ENCODE data around the gene NME7. TPM values are rescaled to one million over a fixed set of nuclear protein-coding genes. Genes with fewer than 3 reads are reported as not detected.
A peak's percentile ranks its signal among the peaks of the same experiment; 100 is the strongest.

The NME7 gene
- total RNA-seq, 2 experiments from 2014 or later, result 18.9 to 22.4 TPM

DNA sequence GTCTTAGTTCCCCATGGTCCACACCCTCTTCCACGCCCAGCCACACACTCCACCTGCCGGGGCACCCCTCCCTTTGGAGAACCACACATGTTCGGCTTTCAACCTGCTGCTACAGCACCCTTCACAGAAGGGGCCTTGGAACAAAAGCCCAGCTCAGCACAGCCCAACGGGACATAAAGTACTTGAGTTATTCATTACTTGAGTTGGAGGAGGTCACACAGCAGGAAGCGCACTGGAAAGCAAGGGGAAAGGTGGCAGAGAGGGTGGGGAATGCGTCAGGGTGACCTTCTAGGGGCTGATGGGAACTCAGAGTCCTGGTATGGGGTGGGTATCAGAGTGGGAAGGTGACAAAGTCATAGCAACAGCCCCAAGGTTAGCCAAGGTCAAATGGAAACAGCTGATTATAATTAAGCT, 264.1 kb downstream of the NME7 start:
- H3K27ac Mint-ChIP-seq, result no peak overlapping the region

DNA sequence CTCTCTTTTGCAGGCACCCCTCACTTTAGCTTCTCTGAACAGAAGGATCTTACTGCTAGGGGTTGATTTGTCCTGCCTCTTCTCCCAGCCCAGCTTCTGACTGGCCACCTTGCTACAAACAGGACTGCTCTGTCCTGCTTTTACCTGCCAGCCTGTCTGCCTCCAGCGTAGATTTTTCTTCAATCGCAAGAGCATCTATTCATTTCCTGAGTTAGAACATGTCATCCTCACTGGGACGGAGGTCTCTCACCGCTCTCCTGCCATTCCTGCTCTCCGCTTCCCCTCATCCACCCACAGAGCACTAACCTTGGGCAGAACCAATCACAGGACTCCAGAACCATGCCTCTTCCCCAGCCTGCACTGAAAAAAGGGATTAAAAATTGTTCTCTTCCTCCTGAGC, 264.6 kb downstream of the NME7 start:
- no peaks in the 10 kb centered on the region for H3K36me3 Mint-ChIP-seq
- H3K9me3 Mint-ChIP-seq, result peaks cover 1% of the 10 kb centered on the region
- no peak overlapping the region for H3K27ac Mint-ChIP-seq
- DNase-seq, result no peak
- peaks cover 9% of the 10 kb centered on the region for H3K27me3 Mint-ChIP-seq
- no peak overlapping the region for H3K4me3 Mint-ChIP-seq
- H3K4me1 Mint-ChIP-seq, result peaks cover 15% of the 10 kb centered on the region

More for the DNA sequence above, 264.1 kb downstream of the NME7 start:
- peaks cover 9% of the 10 kb centered on the region for H3K27me3 Mint-ChIP-seq
- no peak for DNase-seq
- H3K4me1 Mint-ChIP-seq, result peaks cover 20% of the 10 kb centered on the region
- no peak overlapping the region for H3K4me3 Mint-ChIP-seq
- H3K9me3 Mint-ChIP-seq, result peaks cover under 1% of the 10 kb centered on the region
- no peaks in the 10 kb centered on the region for H3K36me3 Mint-ChIP-seq

- H3K9me3 Mint-ChIP-seq, result peaks cover 1% of the 10 kb centered on the region
- no peak for DNase-seq
- no peak overlapping the region for H3K4me3 Mint-ChIP-seq
- peaks cover 5% of the 10 kb centered on the region for H3K27me3 Mint-ChIP-seq
- no peak overlapping the region for H3K27ac Mint-ChIP-seq
- no peaks in the 10 kb centered on the region for H3K36me3 Mint-ChIP-seq
- peaks cover 10% of the 10 kb centered on the region for H3K4me1 Mint-ChIP-seq
These were observed 265.0 kb downstream of the NME7 start for GRCh38 chr1:169102567-169102966.

GRCh38 chr1:169100651-169101088, 266.9 kb downstream of the NME7 start:
- no peak for DNase-seq
- no peak overlapping the region for H3K27ac Mint-ChIP-seq
- H3K4me1 Mint-ChIP-seq, result peaks cover 4% of the 10 kb centered on the region
- H3K9me3 Mint-ChIP-seq, result peaks cover 1% of the 10 kb centered on the region
- H3K4me3 Mint-ChIP-seq, result no peak overlapping the region
- no peaks in the 10 kb centered on the region for H3K36me3 Mint-ChIP-seq
- H3K27me3 Mint-ChIP-seq, result no peaks in the 10 kb centered on the region

DNA sequence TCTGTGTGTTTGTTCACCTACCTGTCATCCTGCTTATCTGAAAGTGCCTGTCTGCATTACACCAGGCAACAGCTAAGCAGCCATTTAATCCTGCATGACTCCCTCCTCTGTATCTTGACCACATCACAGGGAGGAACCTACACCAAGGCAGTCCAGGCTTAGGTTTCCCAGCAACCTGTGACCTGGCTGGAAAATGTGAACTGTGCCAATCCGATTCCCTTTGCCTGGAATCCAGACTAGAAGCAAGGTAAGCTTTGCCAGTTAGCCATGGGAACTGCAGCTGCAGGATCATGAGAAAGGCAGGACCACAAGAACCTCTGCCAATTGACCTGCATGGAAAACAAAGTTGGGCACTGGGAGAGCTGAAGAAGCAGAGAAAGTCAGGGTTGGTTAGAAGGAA, 267.4 kb downstream of the NME7 start:
- no peak for DNase-seq
- Mint-ChIP-seq H3K4me1 (peaks cover 4% of the 10 kb centered on the region), H3K36me3 (no peaks in the 10 kb centered on the region), H3K27me3 (no peaks in the 10 kb centered on the region), H3K9me3 (peaks cover 1% of the 10 kb centered on the region), H3K27ac (no peak overlapping the region), H3K4me3 (no peak overlapping the region)

GRCh38 chr1:169099561-169099960, 268.0 kb downstream of the NME7 start:
- Mint-ChIP-seq H3K4me3 (no peak overlapping the region), H3K36me3 (no peaks in the 10 kb centered on the region), H3K4me1 (no peaks in the 10 kb centered on the region), H3K9me3 (peaks cover 1% of the 10 kb centered on the region), H3K27me3 (no peaks in the 10 kb centered on the region), H3K27ac (no peak overlapping the region)
- DNase-seq, result no peak

DNA sequence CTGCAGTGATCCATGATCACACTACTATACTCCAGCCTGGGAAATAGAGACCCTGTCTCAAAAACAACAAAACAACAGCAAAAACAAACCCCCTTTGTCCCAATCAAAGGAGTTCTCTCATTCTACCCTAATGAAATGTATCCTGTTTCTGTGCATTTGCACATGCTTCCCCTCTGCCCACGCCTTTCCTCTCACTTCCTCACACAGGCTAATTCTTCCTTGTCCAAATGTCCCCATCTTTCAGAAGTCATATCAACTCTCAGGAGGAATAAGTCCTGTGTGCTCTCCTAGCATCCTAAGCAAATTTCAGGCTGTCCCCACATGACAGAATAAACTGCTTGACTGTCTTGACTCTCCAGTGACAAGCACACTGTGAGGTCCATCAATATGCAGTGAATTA, 269.2 kb downstream of the NME7 start:
- Mint-ChIP-seq H3K27ac (no peak overlapping the region), H3K36me3 (no peaks in the 10 kb centered on the region), H3K9me3 (peaks cover 1% of the 10 kb centered on the region), H3K4me1 (no peaks in the 10 kb centered on the region), H3K4me3 (no peak overlapping the region), H3K27me3 (peaks cover 4% of the 10 kb centered on the region)
- DNase-seq, result no peak

GRCh38 chr1:169094897-169095569, 272.6 kb downstream of the NME7 start:
- no peak overlapping the region for H3K4me3 Mint-ChIP-seq
- H3K36me3 Mint-ChIP-seq, result no peaks in the 10 kb centered on the region
- peaks cover 4% of the 10 kb centered on the region for H3K27me3 Mint-ChIP-seq
- H3K4me1 Mint-ChIP-seq, result peaks cover 3% of the 10 kb centered on the region
- no peak overlapping the region for H3K27ac Mint-ChIP-seq
- H3K9me3 Mint-ChIP-seq, result peaks cover 1% of the 10 kb centered on the region
- no peak for DNase-seq

DNA sequence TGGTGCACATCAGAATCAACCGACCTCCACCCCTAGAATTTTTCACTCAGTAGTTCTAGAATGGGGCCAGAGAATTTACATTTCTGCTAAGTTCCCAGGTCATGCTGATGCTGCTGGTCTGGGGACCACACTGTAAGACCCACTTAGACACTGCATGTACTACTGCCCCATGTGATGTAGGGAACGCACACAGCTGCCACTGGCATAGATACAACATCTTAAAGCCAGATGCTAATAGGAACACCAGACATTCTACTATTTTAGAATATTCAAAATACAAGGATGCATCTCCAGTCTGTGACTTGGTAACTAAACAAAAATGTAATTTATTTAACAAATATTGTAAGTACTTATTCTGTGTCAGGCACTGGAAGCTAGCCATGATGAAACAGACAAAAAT, 275.2 kb downstream of the NME7 start:
- Mint-ChIP-seq H3K27ac (no peak overlapping the region), H3K4me3 (no peak overlapping the region), H3K9me3 (no peaks in the 10 kb centered on the region), H3K4me1 (peaks cover 3% of the 10 kb centered on the region), H3K27me3 (peaks cover 4% of the 10 kb centered on the region), H3K36me3 (no peaks in the 10 kb centered on the region)
- DNase-seq, result no peak

GRCh38 chr1:169091480-169091941, 276.1 kb downstream of the NME7 start:
- no peaks in the 10 kb centered on the region for H3K36me3 Mint-ChIP-seq
- no peak overlapping the region for H3K4me3 Mint-ChIP-seq
- peaks cover 4% of the 10 kb centered on the region for H3K27me3 Mint-ChIP-seq
- no peaks in the 10 kb centered on the region for H3K9me3 Mint-ChIP-seq
- H3K4me1 Mint-ChIP-seq, result peaks cover 11% of the 10 kb centered on the region
- no peak overlapping the region for H3K27ac Mint-ChIP-seq
- no peak for DNase-seq

DNA sequence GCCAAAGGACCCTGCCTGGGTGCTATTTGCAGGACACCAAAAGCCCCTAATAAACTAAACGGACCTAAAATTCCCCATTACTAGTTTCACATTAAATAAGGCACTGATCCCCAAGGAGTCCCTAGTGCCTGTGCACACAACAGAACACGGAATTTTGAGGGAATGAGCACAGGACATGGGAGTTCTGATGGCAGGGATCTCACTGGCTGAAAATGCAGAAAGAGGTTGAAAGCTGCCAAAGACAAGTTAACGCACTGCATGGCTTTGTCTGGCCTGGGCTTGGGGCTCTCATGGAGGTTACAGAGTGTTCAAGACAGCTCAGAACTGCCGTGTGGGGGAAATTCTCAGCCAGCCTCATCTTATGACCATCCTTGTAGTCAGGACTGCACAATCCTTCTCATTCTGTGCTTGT, 276.7 kb downstream of the NME7 start:
- Mint-ChIP-seq H3K4me1 (peaks cover 12% of the 10 kb centered on the region), H3K27me3 (peaks cover 4% of the 10 kb centered on the region), H3K27ac (no peak overlapping the region), H3K4me3 (no peak overlapping the region), H3K9me3 (no peaks in the 10 kb centered on the region), H3K36me3 (no peaks in the 10 kb centered on the region)
- DNase-seq, result no peak

DNA sequence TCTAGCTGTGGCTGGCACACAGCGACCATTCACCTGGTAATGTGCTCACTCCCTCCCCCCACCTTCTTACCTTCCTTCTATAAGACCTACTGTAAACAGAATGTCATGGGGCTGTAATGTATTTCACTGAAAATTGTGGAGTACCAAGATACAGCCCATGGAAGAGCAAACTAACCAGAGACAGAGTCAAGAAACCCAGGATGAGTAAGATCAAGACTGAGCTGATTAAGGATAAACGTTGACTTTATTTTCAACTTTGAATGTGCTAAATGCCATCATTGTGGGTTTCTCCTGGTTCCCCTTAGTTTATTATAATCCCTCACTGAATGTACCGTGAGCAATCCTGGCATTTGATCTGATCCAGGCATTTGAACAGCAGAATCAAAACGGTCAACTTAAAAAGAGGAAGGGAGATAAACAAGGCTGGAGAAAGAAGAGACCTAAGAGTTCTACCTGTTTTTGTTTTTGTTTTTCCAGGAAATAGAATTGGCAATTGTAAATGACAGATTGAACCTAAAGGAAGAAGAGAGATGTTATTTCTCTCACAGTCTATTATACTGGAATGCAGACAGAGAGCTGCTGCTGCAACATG, 277.2 kb downstream of the NME7 start:
- Mint-ChIP-seq H3K27ac (peak overlapping the region; percentile 13), H3K9me3 (no peaks in the 10 kb centered on the region), H3K4me3 (no peak overlapping the region), H3K36me3 (no peaks in the 10 kb centered on the region), H3K27me3 (peaks cover 4% of the 10 kb centered on the region), H3K4me1 (peaks cover 12% of the 10 kb centered on the region)
- DNase-seq, result no peak

DNA sequence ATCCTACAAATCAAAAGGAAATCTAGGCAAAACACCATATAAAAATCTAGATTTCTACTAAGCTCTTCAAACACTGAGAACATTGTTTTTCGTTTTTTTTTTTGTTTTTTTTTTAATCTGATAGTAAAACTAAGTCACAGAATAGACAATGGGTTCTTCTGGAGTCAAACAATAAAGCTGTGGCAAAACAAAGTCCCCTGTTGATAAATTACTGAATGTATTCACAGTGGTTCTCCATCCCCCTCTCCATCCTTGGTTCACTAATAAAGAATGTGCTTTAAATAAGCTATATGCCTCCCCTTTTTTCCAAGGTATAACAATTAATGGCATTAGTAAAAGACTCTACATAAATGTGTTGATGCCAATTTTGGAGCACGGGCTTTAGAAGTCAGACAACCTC, 277.8 kb downstream of the NME7 start:
- Mint-ChIP-seq H3K27ac (no peak overlapping the region), H3K27me3 (peaks cover 4% of the 10 kb centered on the region)

DNA sequence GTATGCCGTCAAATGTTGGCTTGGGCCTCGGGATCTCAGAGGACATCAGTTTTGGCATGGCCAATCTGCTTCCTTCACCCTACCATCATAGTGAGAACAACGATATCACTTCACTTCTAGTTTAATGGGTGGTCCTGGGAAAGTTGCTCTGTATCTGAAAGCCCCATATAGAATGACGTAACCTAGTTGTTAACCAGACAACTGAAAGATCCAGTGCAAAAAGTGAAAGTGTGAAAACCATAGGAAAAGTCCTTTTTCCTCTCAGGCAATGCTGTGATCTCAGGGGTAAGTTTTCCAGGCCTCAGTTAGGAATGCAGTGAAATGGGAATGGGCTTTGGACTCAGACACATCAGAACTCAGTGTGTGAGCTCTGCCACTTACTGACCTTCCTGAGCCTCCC, 279.7 kb downstream of the NME7 start:
- Mint-ChIP-seq H3K4me3 (no peak overlapping the region), H3K9me3 (no peaks in the 10 kb centered on the region), H3K36me3 (no peaks in the 10 kb centered on the region), H3K27ac (no peak overlapping the region), H3K4me1 (peaks cover 12% of the 10 kb centered on the region), H3K27me3 (no peaks in the 10 kb centered on the region)
- no peak for DNase-seq

More for the DNA sequence above, 277.8 kb downstream of the NME7 start:
- H3K36me3 Mint-ChIP-seq, result no peaks in the 10 kb centered on the region
- H3K4me1 Mint-ChIP-seq, result peaks cover 12% of the 10 kb centered on the region
- no peak for DNase-seq
- no peak overlapping the region for H3K4me3 Mint-ChIP-seq
- no peaks in the 10 kb centered on the region for H3K9me3 Mint-ChIP-seq

GRCh38 chr1:169086603-169087455, 280.8 kb downstream of the NME7 start:
- Mint-ChIP-seq H3K4me1 (peaks cover 12% of the 10 kb centered on the region), H3K4me3 (no peak overlapping the region), H3K9me3 (no peaks in the 10 kb centered on the region), H3K27ac (no peak overlapping the region), H3K36me3 (no peaks in the 10 kb centered on the region), H3K27me3 (no peaks in the 10 kb centered on the region)
- DNase-seq, result no peak
